ENCODE measurements around the gene TOM1L2.

DNA sequence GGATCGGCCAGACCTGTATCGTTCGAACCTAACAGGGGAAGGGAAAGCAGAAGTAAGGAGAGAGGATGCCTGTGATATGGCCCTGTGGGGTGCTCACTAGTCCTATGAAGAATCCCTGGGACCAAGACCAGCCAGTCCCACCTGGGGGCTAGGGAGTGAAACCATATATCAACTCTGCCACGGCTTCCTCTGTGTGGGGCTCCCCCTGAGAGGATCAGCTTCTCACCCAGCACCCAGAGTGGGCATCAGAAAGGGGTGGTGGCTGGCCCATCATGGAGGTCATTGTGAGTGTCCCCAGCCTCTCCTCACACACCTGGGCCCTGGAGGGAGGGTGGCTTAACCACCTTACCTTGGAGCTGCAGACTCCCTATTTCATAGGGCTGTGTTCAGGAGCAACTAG lies 105.3 kb downstream of the TOM1L2 start:
- TF ChIP-seq ZBTB33 (IDR thresholded peaks at IDR 0.05; ENCODE audit: extremely low read depth, insufficient replicate concordance, low read length) (no peak), POLR2AphosphoS5 (IDR thresholded peaks at IDR 0.05; ENCODE audit: low read depth, low read length) (no peak), POLR2A (IDR thresholded peaks at IDR 0.05; ENCODE audit: borderline replicate concordance, extremely low read depth, insufficient read depth, insufficient read length) (no peak), EZH2 (IDR thresholded peaks at IDR 0.05) (no peak), CBX3 (IDR thresholded peaks at IDR 0.05; ENCODE audit: low read depth) (no peak), ATF3 (IDR thresholded peaks at IDR 0.05) (no peak), RAD21 (IDR thresholded peaks at IDR 0.05; ENCODE audit: low read depth) (no peak), SRF (IDR thresholded peaks at IDR 0.05; ENCODE audit: low read depth) (no peak), EGR1 (IDR thresholded peaks at IDR 0.05; ENCODE audit: low read depth) (no peak), FOSL1 (IDR thresholded peaks at IDR 0.05; ENCODE audit: low read depth) (no peak)
- TF ChIP-seq, protein P1, sequence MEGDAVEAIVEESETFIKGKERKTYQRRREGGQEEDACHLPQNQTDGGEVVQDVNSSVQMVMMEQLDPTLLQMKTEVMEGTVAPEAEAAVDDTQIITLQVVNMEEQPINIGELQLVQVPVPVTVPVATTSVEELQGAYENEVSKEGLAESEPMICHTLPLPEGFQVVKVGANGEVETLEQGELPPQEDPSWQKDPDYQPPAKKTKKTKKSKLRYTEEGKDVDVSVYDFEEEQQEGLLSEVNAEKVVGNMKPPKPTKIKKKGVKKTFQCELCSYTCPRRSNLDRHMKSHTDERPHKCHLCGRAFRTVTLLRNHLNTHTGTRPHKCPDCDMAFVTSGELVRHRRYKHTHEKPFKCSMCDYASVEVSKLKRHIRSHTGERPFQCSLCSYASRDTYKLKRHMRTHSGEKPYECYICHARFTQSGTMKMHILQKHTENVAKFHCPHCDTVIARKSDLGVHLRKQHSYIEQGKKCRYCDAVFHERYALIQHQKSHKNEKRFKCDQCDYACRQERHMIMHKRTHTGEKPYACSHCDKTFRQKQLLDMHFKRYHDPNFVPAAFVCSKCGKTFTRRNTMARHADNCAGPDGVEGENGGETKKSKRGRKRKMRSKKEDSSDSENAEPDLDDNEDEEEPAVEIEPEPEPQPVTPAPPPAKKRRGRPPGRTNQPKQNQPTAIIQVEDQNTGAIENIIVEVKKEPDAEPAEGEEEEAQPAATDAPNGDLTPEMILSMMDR (IDR thresholded peaks at IDR 0.05 in 2 of 3, conservative IDR thresholded peaks at IDR 0.05 in 1 of 3; ENCODE audit: borderline replicate concordance in 1 of 3, insufficient read depth in 1 of 3, low read depth in 2 of 3, low read length in 2 of 3): no peak
- TF ChIP-seq, protein P2, sequence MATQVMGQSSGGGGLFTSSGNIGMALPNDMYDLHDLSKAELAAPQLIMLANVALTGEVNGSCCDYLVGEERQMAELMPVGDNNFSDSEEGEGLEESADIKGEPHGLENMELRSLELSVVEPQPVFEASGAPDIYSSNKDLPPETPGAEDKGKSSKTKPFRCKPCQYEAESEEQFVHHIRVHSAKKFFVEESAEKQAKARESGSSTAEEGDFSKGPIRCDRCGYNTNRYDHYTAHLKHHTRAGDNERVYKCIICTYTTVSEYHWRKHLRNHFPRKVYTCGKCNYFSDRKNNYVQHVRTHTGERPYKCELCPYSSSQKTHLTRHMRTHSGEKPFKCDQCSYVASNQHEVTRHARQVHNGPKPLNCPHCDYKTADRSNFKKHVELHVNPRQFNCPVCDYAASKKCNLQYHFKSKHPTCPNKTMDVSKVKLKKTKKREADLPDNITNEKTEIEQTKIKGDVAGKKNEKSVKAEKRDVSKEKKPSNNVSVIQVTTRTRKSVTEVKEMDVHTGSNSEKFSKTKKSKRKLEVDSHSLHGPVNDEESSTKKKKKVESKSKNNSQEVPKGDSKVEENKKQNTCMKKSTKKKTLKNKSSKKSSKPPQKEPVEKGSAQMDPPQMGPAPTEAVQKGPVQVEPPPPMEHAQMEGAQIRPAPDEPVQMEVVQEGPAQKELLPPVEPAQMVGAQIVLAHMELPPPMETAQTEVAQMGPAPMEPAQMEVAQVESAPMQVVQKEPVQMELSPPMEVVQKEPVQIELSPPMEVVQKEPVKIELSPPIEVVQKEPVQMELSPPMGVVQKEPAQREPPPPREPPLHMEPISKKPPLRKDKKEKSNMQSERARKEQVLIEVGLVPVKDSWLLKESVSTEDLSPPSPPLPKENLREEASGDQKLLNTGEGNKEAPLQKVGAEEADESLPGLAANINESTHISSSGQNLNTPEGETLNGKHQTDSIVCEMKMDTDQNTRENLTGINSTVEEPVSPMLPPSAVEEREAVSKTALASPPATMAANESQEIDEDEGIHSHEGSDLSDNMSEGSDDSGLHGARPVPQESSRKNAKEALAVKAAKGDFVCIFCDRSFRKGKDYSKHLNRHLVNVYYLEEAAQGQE (IDR thresholded peaks at IDR 0.05; ENCODE audit: low read depth): no peak
